WI38 (cell line): ENCODE measurements around the gene MCRIP2.

Source experiments
- H3K4me3 ChIP-seq: 2 replicates; pipeline ENCODE4 v1.5.1; 2011; ENCODE audit warnings: low read depth, mild to moderate bottlenecking, control low read depth, low read length
- CTCF ChIP-seq: IDR thresholded peaks from 2 replicates; pipeline ENCODE4 v1.5.1; 2012; ENCODE audit warnings: low read depth, mild to moderate bottlenecking, control low read depth, low read length

The MCRIP2 gene

GRCh38 chr16:625977-626765 is 15.5 kb upstream of the MCRIP2 start:
- TF ChIP-seq CTCF = no peak
- H3K4me3 ChIP-seq = no peak overlapping the region

- H3K4me3 ChIP-seq = no peak overlapping the region
These were observed 14.7 kb upstream of the MCRIP2 start for GRCh38 chr16:626787-627453.

GRCh38 chr16:627454-628239 is 14.0 kb upstream of the MCRIP2 start:
- no peak overlapping the region for H3K4me3 ChIP-seq
- no peak for TF ChIP-seq CTCF

More at GRCh38 chr16:626787-627453, 14.7 kb upstream of the MCRIP2 start:
- TF ChIP-seq CTCF = no peak

- no peak for TF ChIP-seq CTCF
- H3K4me3 ChIP-seq = no peak overlapping the region
These were observed 13.1 kb upstream of the MCRIP2 start for GRCh38 chr16:628321-629061.

- no peak overlapping the region for H3K4me3 ChIP-seq
- no peak for TF ChIP-seq CTCF
These were observed 12.3 kb upstream of the MCRIP2 start for GRCh38 chr16:629185-629832.

- no peak overlapping the region for H3K4me3 ChIP-seq
- TF ChIP-seq CTCF = no peak
These were observed 11.8 kb upstream of the MCRIP2 start for GRCh38 chr16:629833-630248.
